GM18870 (cell line): Measurements from ENCODE around the gene PLET1.

Source experiments
- ATAC-seq: cut with Tn5 transposase; IDR thresholded peaks from one replicate; pipeline ENCODE4 v1.9.1; 2021; ENCODE audit warnings: moderate library complexity; ENCODE audit not compliant: unreplicated experiment

The PLET1 gene

DNA sequence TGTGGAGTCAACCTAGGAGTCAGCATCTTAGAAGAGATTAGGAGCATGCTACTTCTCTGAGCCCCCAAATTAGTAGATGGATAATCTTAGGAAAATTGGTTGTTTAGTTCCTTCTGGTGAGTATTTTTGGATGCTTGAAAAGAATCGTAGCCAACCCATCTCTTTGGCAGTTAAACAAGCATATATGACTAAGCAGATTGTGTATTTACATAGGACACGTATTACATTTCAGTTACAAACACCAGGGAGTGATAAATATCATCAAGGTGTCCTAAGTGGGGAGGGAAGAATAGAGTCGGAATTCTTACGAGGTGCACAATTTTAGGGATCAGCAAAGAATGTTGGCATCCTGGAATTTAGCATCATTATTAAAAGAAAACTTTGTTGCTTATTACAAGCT, 13.5 kb downstream of the PLET1 start:
- no peak for ATAC-seq

DNA sequence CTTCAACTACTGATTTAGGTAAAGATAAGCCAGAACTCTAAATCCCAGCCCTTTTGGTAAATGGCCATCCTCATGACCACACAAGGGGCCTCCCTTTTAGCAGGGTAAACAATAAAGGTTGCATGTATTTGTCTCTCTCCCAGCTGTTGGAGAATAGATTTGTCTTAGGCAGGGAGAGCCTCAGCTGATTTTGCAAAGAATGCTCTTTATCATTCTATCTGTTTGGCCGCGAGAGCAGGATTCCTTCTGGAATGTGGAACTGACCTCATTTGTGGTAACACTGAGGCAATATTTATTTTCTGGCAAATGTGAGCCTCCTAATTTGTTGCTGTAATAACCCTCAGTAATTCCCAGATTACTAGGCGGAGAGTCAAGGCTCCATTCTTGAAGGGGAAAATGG, 19.2 kb downstream of the PLET1 start:
- no peak for ATAC-seq

DNA sequence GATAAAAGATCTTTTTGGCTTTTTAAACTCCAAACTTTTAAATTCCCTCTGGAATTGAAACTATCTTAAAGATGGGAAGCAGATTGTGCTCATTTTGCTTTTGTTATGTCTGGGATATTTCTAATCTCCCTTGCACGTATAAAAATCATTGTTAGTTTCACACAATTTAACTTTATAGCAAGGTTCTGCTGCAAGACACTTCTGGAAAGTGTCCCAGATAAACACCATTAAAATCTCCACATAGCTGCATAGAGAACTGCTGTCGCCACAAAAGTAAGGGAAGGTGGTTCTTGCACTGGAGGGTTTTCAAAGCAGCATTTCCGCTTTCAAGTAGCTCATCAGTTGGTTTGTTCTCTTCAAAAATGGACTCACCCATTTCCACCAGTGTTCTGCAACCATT, 22.6 kb downstream of the PLET1 start:
- no peak for ATAC-seq

DNA sequence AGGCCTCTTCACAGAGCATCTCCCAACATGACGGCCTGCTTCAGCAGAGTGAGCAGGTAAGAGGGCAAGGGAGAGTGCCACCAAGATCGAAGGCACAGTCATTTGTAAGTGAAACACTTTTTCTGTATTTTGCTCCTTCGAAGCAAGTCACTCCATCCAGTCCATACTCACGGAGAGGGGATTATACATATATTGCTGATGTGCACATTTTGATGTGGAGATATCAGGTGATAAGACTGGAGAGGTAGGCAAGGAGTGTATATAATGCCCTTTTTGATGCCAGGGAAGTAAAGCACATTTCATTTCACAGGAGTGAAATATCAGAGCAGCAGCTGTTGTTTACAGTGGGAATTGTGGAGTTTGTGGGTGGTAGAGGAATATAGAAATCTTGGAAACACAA, 23.2 kb downstream of the PLET1 start:
- no peak for ATAC-seq

DNA sequence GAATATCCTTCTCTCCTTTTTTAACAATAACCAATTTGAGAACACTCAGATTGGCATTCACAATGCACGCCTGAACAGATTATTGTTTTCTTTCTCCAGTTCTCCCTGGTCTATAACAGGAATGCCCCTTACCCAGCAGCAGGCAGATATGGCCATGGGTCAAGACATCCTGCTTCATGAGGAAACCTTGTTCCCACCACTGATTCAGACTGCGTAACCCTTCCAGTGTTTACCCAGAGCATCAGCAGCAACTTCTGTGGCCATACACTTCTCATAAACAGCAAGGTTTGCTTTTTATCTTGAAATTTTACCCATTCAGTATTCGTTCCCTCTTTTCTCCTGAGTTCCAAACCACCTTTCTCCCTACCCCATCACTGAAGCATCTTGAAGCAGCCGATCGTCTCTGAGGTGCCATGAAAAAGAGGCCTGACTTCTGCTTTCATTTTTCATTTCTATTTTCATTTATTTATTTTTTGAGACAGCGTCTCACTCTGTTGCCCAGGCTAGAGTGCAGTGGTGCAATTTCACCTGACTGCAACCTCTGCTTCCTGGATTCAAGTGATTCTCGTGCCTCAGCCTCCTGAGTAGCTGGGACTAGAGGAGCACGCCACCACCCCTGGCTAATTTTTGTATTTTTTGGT, 24.8 kb downstream of the PLET1 start:
- ATAC-seq, result peak; percentile 43

DNA sequence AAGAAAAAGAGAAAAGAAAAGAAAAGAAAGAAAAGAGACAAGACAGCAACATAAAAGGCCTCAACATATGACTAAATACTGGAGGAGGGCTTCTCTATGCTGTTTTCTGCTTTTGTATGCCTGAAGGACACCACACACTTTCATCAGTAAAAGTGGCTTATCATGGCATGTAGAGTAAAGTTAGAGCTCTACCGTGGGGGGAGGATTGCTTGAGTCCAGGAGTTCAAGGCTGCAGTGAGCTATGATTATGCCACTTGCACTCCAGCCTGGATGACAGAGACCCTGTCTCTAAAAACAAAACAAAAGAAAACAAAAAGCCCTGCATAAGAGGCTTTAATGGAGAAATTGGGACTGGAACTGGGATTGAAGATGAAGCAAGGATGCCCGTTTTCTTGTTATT, 28.7 kb downstream of the PLET1 start:
- no peak for ATAC-seq

DNA sequence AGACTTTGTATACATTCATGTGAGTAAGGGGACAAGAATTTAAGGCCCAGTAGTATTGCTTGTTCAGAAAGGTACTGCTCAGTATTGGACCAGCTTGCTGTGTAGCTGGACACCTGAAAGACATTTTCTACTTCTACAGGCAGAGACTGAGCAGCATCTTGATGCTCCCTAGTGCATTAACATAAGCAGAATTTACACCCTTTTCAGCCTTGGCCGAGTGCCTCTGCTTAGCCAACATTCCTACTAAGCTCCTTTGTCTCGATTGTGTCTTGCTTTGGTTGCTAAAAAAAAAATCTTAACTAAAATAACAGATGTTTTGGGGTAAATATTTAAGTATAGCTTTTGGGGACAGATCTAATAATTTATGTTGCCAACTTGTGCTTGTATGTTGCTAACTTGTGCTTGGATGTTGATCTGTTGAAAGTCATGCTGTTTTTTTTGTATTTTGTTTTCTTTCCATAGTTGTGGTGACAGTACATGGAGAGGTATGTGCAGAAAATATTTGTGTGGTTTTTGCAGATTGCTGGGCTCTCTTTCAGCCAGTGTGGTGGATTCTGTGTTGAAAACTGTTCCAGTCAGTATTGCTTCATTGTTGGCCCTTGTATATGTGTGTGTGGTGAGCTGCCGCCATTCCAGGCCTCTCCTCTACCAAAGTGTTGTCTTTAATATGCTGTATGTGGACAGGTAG, 30.8 kb downstream of the PLET1 start:
- ATAC-seq, result no peak

DNA sequence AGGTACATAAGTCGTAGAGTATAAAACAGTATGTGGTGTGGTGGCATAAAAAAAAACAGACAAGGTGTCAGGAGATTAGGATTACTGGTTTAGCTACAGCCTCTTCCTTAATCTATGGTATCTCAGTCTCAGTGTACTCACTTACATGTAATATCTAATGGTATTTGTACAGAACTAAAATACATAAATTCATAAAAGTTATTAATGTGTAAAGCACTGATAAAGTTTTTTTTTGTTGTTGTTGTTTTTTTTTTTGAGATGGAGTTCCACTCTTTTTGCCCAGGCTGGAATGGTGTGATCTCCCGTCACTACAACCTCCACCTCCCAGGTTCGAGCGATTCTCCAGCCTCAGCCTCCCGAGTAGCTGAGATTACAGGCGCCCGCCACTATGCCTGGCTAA, 31.5 kb downstream of the PLET1 start:
- ATAC-seq, result no peak

DNA sequence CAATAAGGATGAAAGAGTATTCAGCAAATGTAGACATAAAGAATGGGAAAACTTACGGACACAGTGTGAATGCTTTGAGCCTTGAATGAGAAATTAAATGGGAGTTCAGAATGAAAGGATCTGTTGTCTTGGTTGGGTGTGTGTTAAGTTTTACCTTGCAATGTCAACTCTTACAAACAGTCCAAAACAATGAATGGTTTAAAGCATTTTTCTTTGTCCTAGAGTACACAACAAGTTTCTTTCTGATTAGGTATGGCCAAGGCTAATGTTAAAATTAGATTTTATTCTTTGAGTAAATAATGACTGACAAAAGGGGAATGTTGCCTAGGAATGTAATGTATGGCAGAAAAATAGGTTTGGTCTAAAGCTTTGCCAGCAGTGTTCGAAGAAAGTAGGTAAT, 32.0 kb downstream of the PLET1 start:
- ATAC-seq, result no peak

DNA sequence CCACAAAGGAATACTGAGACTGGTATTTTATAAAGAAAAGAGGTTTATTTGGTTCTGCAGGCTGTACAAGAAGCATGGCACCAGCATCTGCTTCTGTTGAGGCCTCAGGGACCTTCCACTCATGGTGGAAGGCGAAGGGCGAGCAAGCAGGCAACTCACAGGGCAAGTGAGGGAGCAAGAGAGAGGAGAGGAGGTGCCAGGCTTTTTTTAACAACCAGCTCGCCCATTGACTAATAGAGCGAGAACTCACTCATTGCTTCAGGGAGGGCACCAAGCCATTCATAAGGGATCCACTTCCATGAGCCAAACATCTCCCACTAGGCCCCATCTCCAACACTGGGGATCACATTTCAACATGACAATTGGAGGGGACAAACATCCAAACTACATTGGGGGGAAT, 33.2 kb downstream of the PLET1 start:
- ATAC-seq, result no peak

DNA sequence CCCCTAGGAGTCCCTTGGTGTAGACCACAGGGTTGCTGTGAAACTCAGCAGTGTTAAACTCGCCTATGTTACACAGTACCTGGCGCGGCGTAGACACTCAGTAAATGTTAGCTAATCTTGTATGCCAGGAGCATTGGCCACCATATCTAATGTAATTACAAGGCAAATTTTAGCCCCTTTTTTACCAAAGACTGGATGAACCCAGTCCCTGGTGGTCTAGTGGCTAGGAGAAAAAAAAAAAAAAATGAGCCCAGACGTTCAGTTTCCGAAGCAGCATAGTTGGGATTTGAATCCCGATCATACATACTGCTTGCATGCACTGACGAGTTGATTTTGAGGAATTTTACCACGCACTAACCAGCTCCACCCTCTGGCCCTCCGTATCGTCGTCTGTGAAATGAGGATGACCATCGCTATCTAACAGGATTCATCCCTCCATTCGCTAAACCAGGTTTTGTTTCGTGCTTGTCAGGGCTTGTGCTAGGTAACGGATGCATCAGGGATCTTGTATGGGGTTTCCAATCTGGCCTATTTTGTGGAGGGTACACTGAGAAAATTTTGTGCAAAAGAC, 33.7 kb downstream of the PLET1 start:
- peak; percentile 32 for ATAC-seq

DNA sequence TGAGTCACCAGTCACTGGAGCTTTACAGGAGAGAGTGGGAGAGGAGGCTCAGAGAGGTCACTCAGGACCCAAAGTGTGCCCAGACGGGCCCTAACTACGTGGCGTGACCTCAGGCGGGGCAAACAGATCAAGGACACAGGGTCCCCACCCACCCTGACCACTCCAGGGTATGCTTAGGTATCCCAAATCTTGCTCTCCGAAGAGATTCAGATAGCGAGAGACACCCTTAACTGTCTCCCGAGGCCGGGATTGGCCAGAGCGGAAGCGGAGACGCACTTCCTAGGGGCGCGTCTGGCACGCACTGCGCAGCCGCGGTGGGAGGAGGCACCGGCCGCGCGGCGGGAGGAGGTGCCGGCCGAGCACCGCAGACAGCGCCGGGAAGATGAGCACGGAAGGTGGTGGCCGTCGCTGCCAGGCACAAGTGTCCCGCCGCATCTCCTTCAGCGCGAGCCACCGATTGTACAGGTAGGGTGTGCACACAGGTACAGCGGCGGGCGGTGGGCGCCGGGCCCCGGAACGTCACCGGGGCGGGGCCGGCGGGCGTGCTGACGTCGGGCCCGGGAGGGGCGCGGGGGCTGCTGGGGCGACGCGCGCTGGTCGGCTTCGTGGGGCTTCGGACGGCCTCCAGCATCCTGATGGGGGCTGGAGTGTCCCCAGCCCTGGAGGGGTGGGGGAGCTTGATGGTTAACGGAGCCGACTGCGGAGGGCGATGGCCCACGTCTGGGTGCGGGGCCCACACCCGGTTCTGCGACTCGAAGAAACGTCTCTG, 34.4 kb downstream of the PLET1 start, which contains the start of gene PTS:
TSS of gene PTS (plus strand) at position 367 of the 769 bp plus-strand sequence. CDS start at position 383, 16 bp downstream.
- peak; percentile 91 for ATAC-seq

DNA sequence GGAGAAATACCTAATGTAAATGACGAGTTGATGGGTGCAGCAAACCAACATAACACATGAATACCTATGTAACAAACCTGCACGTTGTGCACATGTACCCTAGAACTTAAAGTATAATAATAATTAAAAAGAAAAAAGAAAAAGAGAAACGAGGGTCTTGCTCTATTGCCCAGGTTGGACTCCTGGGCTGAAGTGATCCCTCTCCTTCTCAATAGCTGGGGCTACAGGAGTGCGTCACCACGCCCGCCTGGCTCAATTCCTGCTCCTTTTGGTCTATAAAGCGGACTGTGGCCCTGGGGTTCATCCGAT, 35.0 kb downstream of the PLET1 start:
- no peak for ATAC-seq

DNA sequence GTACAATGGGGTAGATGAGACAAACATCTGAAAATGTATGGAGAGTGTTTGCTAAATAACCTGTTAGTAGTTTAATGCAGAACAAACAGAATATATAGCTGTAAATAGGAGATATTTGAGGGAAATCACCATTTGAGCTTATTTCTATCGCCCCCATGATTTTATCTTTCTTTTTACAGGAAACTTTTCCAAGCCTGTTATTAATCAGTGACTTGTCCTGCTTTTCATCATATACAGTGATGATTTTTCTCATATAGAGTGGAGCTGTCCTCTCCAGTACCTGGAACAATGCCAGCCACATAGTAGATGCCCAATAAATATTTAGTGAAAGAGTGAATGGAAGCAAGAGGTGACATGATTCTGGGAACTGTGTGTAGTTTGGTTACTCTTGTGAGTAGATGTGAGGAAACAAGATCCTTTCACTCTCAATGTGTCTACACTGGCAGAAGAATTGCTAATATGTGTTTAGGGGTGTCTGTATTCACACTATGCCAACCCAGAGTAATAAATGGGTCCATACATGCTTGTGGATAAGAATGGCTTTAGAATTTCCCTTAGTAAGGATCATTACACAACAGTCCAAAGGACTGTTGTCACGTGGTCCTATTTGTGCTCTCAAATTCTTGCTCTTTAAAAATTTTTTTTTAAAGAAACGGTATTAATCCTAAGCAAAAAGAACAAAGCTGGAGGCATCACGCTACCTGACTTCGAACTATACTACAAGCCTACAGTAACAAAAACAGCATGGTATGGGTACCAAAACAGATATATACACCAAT, 36.7 kb downstream of the PLET1 start:
- no peak for ATAC-seq

DNA sequence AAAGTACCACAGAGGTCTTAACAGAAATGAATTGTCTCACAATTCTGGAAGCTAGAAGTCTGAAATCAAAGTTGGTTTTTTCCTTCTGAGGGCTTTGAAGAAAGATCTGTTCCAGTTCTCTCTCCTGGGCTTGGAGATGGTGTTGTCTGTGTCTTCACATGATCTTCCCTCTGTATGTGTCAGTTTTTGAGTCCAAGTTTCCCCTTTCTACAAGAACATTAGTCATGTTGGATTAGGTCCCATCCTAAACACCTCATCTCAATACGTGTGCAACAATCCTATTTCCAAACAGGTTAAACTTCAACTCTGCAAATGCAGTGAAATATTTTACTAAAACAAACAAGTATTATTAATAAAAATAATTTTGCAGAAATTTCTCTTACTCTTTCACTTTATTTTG, 37.5 kb downstream of the PLET1 start:
- ATAC-seq, result no peak

DNA sequence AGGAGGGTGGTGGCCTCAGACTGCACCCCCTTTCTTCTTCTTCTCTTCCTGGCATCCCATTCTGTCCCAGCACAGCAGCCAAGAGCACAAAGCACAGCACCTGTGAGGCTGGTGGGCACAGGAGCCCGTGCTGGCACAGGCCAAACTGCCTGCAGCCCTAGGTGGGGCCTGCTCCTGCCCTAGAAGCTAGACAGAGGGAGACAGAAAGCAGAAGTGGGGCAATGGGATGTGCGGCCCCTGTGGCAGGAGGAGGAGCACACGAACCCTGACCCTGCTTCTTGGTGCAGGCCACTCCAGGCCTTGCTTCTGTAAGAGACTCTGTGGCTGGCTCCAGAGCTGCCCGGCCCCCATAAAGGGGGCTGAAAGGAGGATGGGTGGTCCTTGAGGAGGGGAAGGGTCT, 38.4 kb downstream of the PLET1 start:
- ATAC-seq, result no peak

DNA sequence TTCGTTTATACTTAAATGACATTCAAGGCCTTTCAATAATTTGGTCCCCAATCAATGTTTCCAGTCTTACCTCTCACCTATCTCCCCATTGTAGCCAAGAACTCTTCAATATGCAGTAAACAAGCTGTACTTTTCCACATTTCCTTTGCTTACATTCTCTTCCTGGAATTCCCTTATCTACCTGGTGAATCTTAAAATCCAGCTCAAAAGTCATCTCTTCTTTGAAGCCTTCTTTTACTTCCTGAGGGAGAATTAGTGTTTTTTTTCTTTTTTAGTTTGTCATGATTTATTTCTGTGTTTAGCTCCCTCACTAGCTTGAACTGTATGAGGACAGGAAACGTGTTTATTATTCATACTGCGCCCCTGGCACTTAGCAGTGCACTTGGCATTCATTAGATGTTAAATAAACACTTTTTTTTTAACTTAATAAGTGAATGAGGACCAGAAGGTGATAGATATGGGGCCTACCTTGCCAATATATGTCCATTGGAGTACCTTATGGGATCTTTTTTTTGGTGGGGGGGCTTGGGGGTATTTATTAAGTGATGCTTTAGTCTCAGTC, 39.3 kb downstream of the PLET1 start:
- no peak for ATAC-seq

DNA sequence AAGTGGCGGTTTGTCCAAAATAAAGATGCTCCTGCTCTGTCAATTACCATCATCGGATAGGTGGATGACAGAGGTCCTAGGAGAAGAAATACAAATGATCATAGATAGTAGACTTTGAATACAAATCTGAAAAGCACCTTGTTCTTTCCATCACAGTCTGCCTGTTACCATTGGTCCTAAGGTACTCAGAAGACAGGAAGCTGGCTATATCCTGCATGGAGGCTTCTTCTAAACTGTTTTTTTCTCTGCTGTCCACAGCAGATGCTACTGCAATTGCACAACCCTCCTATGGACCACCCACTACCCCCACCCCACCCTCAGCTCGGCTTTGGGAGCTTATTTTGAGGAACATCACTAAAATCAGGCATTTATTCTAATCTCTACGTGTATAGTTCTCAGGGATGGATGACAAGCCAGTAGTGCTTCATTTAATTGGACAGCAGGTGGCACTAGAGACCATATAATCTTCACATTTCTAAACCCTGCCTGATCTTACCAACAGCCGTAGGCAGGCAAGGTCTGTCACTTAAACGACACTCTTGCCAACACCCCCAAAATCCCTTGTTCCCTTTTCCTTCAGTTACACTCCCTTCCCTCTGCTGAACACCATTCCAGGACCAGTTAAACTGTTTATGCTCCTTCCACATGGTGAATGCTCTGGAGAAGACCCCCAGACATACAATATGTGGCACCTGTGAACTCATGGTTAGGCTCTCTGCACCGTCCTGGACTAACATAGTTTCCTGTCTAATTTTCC, 41.0 kb downstream of the PLET1 start:
- ATAC-seq, result peak; percentile 89

DNA sequence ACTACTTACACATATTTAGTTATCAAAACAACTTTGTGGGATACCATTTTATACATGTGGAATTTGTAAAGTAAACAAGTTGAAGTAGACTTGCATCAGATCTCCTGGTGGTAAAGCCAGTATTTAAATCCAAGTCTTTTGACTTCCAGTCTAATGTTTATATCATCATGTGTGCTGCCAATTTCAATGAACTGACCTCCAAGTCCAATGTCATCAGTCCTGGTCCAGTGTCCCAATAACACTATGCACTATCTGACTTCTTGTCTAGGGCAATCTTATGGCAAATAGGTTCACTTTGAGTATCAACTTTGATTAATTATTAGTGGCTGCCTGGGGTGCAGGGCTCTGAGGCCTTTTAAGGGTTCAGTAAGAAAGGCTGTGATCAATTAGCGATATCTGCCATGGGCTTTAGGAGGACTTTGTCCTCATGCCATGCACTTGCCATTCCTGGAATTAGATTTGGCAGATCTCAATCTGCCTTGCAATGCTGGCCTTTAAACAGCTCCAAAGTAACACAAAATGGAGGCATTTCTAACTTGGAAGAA, 44.0 kb downstream of the PLET1 start:
- no peak for ATAC-seq

DNA sequence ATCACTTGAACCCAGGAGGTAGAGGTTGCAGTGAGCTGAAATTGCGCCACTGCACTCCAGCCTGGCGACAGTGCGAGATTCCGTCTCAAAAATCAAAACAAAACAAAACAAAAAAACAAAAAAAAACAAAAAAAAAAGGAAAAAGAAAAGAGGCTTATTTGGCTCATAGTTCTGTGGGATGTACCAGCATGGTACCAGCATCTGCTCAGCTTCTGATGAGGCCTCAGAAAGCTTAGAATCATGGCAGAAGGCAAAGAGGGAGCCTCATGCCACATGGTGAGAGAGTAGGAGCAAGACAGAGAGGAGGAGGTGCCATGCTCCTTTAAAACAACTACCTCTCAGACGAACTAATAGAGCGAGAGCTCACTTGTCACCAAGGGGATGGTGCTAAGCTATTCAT, 45.0 kb downstream of the PLET1 start:
- no peak for ATAC-seq
